SK-N-SH (cell line): ENCODE results near the gene MRPL23.

Experiments
- CHD2 ChIP-seq: fragments of 150-350 bp; IDR thresholded peaks from 2 replicates; pipeline ENCODE4 v1.6.1; 2018; ENCODE audit warnings: low read length; ENCODE audit not compliant: partially characterized antibody
- CTCF ChIP-seq: fragments of 200-600 bp; sonication (generic); IDR thresholded peaks from 2 replicates; pipeline ENCODE4 v1.6.1; 2017; ENCODE audit warnings: antibody characterized with exemption, mild to moderate bottlenecking, moderate library complexity
- EZH2phosphoT487 ChIP-seq: fragments of 200-600 bp; sonication (generic); IDR thresholded peaks from 2 replicates; pipeline ENCODE4 v1.6.1; 2017; ENCODE audit warnings: low read depth, mixed run types, mild to moderate bottlenecking, antibody characterized with exemption, moderate library complexity, borderline replicate concordance
- GATA2 ChIP-seq: sonication (generic); formaldehyde crosslinking; IDR thresholded peaks from 2 replicates; pipeline ENCODE4 v1.5.0; 2020; ENCODE audit warnings: mild to moderate bottlenecking, missing genetic modification reagents
- JUND ChIP-seq: IDR thresholded peaks from 2 replicates; pipeline ENCODE4 v1.4.0; 2012
- POLR2AphosphoS5 ChIP-seq: IDR thresholded peaks from 2 replicates; pipeline ENCODE4 v1.6.1; 2012; ENCODE audit warnings: low read depth, low read length
- RCOR1 ChIP-seq: fragments of 150-350 bp; IDR thresholded peaks from 2 replicates; pipeline ENCODE4 v1.6.1; 2017; ENCODE audit warnings: antibody characterized with exemption, low read length
- RFX5 ChIP-seq: IDR thresholded peaks from 2 replicates; pipeline ENCODE4 v1.6.1; 2012; ENCODE audit warnings: mild to moderate bottlenecking, improper control_type of control experiment, low read length
- SIN3A ChIP-seq: IDR thresholded peaks from 2 replicates; pipeline ENCODE4 v1.6.1; 2012; ENCODE audit warnings: low read depth, mild to moderate bottlenecking, low read length, moderate library complexity, borderline replicate concordance
- TAF1 ChIP-seq: IDR thresholded peaks from 2 replicates; pipeline ENCODE4 v1.6.1; 2012; ENCODE audit warnings: low read depth, mild to moderate bottlenecking, low read length, moderate library complexity, borderline replicate concordance
- TCF12 ChIP-seq: IDR thresholded peaks from 2 replicates; pipeline ENCODE4 v1.4.0; 2012
- USF2 ChIP-seq: fragments of 150-350 bp; IDR thresholded peaks from 2 replicates; pipeline ENCODE4 v1.6.1; 2017; ENCODE audit warnings: antibody characterized with exemption, low read length, low read depth, borderline replicate concordance
- YY1 ChIP-seq: IDR thresholded peaks from 2 replicates; pipeline ENCODE4 v1.4.0; 2012; ENCODE audit warnings: low read depth, mild to moderate bottlenecking

GRCh38 chr11:1932105-1932480, 15.0 kb upstream of the MRPL23 start:
- TF ChIP-seq TAF1: no peak
- TF ChIP-seq EZH2phosphoT487: no peak
- TF ChIP-seq CTCF: no peak
- no peak for TF ChIP-seq RCOR1
- TF ChIP-seq POLR2AphosphoS5: no peak
- no peak for TF ChIP-seq SIN3A
- TF ChIP-seq RFX5: no peak
- no peak for TF ChIP-seq JUND
- TF ChIP-seq YY1: no peak
- TF ChIP-seq CHD2: no peak
- TF ChIP-seq GATA2 (CRISPR knock-in tag): no peak
- no peak for TF ChIP-seq TCF12
- no peak for TF ChIP-seq USF2
